ENCODE results near the gene ZNF2.

The ZNF2 gene

DNA sequence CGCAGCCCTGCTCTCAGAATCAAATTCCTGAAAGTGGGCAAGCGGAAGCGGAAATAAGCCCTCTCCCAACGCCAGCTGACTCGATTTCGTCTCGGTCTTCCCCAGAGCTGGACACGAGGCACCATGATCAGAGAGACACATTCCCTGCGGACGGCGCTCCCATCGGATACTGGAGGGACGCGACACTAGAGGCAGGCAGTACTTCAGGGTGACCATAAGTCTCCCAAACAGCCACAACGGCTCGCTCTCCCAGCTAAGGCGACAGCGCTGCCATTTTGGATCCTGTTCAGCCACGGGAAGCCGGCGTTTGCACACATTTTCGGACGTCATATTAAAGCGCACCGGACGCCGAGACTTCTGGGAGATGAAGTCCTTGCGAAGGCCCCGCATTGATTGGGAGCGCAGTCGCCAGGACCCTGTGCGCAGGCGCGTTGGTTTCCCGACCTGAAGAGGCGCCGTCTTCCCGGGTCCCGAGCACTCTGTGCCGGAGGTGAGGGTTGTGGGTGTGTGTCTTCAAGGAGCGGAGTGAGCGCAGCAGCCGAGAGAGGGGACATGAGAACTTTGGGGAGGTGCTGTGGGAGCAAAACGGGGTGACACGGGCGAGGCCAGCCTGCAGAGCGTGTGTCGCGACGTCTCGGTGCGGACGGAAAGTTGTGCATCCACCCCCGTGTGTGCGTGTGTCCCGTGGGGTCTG is at the start of gene ZNF2:
TSS of gene ZNF2 (plus strand) at position 439 of the 694 bp plus-strand sequence. CDS start 10,418 bp downstream, outside the sequence.
- peak; percentile 95 for DNase-seq (ENCODE audit: low read depth)

DNA sequence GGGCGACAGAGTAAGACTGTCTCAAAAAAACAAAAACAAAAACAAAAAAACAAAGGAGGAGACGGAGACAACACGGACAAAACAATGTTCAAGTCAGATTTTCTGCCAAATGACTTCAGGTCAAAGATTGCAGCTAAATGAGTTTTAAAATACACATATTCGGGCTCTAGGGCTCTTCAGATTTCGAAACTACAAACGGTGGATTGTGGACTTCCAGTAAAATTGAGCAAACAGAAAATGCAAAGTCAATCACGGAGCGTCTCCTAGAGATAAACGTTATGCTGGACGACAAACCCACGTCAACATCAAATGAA is 44.6 kb upstream of the ZNF2 start:
- no peak for DNase-seq (ENCODE audit: low read depth)

DNA sequence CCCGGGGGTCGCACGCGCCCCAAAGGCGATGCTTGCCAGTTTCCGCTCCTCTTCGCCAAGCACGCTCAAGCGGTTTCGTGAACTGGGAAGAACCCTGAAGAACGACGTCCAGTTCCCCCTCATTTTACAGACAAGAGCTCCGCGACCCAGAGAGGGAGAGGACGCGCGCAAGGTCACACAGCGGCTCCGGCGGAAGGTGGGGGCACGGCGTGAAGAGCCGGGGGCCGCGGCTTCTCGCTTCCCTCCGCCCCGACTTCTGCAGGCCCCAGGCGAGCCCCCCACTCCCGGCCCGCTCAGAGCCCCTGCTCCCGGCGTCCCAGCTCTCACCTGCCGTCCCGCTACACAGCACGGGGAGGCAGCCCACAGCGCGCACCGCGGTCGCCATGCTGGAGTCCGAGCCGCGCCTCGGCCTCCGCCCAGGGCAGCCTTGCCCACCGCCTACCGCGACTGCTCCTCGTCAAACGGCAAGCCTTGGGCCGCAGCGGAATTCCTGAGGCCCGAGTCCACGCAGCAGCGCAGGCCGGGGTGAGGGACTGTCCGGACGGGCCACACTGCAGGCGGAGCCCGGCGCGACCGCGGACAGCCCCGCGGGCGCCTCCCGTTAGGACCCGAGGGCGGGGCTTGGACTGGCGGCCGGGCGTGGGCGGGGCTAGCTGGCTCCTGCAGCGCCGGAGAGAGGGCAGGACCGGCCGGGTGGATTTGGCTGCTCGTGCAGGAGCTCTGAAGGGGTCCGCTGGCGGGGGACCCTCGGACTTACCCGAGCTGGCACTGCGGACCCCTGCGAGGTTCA is 44.0 kb upstream of the ZNF2 start, which contains the start of gene MRPS5:
TSS of gene MRPS5 (minus strand) at position 402 of the 790 bp plus-strand sequence. CDS start at position 385, 17 bp downstream.
- DNase-seq (ENCODE audit: low read depth) = peak; percentile 78

DNA sequence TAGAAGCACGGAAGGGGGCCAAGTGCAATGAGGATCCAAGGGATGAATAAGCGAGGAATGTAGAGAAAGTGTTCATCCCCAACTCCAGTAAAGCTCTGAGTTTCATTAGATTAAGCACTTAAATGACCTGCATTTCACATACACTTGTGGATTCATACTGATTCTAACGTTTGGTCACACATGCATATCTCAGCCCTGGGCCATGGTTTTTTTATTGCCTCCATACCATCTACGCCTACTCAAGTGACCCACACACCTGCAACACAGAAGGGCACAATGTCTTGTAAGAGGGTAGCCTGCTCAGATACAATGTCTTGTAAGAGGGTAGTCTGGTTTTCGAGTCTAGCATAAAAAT is 43.4 kb upstream of the ZNF2 start:
- no peak for DNase-seq (ENCODE audit: low read depth)

DNA sequence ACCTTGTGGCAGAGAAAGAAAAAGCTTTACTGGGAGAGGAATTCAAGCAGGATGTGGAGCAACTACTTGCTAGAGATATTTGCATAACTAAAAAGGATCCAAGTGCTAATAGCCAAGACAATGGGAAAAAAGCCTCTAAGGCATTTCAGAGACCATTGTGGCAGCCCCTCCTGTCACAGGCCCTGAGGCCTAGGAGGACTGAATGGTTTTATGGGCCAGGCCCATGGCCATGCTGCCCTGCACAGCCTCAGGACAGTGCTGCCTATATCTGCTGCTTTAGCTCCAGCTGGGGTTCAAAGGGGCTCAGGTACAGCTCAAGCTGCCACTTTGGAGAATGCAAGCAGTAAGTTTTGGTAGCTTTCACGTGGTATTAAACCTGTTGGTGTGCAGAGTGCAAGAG is 26.9 kb upstream of the ZNF2 start:
- DNase-seq (ENCODE audit: low read depth) = no peak

DNA sequence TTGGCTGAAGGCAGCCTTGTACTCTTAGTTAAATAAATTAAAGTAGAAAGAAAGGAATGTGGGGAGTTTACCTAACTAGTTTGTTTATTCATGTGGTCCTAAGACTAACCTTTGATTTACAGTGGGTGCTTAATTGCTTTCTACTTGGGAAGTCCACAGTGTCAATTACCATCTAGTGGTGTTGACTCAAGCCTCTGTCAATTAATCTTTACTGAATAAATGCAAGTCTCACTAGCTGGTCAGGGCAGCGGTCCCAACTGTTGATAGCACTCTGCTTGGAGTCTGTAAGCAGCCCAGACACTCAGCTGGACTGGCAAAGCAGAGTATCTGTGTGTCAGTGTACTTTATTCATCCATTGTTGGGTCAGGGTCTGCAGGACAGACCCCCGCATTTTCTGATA is 21.8 kb upstream of the ZNF2 start:
- no peak for DNase-seq (ENCODE audit: low read depth)

DNA sequence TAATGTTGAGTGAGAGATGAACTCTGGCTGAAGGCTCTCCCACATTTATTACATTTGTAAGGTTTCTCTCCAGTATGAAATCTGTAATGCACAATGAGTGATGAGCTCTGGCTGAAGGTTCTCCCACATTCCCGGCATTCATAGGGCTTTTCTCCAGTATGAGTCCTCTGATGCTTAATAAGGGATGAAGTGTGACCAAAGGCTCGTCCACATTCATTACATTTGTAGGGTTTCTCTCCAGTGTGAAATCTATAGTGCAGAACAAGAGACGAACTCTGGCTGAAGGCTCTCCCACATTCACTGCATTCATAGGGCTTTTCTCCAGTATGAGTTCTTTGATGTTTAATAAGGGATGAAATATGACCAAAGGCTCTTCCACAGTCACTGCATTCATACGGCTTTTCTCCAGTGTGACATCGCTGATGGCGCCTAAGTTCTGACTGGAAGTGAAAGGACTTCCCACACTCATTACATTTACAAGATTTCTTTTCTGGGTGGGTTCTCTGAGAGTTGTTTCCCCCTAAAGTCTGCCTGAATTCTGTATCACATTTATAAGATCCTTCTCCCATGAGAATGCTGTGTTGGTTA is 16.1 kb upstream of the ZNF2 start:
- no peak for DNase-seq (ENCODE audit: low read depth)

DNA sequence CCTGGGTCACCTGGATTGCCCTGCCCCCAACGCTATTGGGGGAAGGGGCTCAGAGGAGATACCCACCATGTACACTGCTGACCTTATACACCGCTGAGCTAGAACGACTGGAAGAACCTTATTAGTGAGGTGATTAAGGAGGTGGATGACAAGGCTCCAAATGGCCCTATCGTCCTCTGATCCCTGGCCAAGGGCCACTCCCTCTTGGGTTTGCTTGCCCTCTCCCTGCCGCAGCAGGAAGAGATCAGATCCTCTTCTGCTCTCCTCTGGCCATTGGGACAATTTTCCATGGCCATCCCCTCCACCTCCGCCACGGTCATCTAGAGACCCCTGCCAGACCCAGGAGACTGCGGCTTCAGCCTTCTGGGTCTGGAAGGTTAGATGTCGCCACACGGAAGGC is 7.2 kb upstream of the ZNF2 start:
- DNase-seq (ENCODE audit: low read depth) = no peak

DNA sequence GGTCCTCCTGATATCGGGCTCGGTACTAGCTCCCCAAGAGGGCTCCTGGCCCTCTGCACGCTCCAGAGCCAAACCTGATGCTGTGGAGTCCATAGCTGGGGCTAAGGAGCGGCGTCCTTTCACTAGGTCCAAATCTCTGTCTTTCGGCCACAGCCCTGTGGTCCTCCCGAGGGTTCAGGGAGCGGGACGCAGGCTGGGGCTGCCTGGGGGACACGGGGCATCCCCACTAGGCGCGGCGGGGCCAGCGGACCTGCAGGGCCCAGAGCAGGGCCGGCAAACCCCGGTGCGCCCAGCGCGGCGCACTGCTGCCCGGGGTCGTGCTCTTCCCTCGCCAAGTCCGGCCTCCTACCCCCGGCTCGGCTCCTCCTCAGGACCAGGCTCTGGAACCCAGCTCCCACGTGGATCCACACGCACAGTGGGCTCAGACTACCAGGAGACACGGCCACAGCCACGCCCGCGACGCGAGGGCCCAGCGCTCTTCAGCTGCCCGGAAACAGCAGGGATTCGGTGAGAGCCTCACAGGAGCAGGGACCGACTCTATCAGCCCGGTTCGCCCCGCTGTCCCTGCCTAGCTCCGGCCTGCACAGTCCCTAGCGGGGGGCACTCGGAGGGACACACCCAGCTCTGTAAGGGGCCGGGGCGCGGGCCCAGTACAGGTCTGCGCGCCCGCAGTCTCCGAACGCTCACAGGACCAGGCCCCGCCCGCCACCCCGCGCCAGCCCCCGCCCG is 6.6 kb upstream of the ZNF2 start:
- no peak for DNase-seq (ENCODE audit: low read depth)

DNA sequence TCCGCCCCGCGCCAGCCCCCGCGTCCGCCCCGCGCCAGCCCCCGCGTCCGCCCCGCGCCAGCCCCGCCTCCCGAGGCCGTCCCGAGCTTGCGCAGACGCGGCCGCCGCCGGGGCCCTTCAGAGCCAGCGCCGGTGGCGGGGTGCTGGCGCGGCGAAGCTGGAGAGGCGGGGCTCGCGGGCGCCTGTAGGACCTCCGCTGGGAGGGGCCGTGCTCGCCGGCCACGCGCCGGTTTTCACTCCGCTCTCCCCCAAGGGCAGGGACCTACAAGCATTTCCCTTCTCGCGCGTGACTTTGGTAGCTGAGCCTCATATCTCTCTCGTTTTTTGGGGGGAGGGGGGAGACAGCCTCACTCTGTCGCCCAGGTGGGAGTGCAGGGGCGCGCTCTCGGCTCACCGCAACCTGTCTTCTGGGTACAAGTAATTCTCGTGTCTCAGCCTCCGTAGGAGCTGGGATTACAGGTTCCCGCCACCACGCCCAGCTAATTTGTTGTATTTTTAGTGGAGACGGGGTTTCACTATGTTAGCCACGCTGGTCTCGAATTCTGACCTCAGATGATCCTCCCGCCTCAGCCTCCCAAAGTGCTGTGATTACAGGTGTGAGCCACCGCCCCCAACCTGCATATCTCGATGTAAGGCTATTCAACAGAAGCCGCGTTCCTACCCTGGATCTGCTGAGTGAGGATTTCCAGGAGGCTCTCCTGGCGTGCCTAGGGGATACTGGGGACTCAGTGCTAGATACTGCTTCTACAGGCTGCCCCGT is 5.7 kb upstream of the ZNF2 start, which contains the start of gene ZNF514:
TSS of gene ZNF514 (minus strand) at position 159 of the 760 bp plus-strand sequence. CDS start 6,595 bp downstream, outside the sequence.
- peak; percentile 69 for DNase-seq (ENCODE audit: low read depth)

DNA sequence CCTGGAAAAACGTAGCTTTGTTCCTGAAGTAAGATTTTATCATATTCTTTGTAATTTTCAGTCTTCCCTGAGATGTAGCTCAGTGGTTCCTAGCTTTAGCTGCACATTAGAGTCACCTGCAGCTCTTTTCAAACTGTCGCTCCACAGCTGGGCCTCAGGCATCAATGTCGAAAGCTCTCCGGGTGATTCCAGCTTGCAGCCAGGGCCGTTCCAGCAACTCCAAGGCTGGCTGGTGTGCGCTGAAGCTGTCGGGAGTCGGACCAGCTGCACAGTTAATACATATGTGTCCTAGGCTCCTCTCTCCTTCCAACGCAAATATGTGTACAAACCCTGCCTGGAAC is 609 bp upstream of the ZNF2 start:
- DNase-seq (ENCODE audit: low read depth) = no peak

DNA sequence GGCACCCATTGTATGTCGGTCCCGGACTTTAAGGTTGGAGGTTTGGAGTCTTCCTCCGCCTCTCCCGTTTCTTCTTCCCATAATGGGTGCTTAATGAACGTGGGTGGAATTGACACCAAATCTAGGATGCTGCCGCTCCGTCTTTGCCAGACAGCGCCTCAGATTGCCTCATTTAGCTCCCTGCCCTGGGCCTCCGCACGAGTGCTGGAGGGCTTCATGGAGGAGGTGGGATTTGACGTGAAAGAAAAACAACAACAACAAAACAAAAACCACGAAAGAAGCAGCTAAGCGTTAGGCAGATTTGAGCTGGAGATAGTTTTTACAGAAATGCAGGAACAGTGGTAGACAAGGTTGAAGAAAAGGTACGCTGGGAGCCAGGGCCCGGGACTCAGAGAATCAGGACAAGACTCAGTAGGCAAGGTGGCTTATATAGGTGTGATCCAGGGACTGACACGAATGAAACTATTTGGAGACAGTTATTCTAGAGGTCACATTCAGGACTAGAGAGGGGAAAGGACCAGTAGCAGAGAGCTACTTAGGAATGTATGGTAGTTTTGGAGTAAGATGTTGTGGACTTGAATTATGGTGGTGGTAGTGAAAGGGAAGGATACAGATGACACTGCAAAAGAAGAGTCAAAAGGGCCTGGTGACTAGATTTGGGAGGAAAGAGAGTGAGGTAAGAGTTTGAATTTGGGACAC is 605 bp downstream of the ZNF2 start:
- DNase-seq (ENCODE audit: low read depth) = no peak

DNA sequence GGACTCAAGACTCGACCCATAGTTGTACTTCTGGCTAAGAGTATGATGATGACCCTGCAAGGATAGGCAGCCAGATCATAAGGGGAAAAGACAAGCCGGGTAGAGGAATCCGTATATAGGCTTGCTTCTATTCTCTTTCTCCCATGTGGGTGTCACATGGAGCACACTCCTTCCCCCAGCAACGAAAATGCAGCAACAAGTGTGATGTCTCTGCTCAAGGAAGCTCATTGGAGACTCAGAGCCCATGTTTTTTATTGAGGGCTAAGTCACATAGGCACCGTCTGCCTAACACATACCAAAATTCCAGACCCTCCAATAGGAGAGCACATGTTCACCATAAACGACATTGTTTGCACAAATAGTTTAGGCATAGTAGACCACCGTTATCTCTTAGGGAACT is 6.3 kb downstream of the ZNF2 start:
- no peak for DNase-seq (ENCODE audit: low read depth)

DNA sequence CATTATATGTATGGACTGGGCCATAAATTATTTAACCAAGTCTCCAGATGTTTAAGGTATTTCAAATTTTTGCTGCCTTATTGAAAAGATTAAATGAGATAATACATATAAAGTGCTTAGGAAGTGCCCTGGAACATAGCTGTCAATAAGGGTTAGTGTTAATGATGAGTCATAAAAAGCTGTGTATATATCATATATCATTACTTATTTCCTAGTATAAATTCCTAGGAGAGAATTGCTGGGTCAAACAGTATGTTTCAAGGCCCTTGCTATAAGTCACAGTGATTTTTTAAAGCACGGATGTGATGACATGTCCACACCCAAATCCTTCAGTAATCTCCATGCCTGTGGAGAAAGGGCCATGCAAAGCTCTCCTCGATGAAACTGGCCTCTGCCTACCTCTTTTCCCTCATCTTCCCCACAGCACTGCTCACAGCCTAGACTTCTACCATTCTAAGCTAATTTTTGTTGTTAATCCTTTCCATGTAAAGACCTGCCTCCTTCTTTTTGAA is 8.5 kb downstream of the ZNF2 start:
- no peak for DNase-seq (ENCODE audit: low read depth)

DNA sequence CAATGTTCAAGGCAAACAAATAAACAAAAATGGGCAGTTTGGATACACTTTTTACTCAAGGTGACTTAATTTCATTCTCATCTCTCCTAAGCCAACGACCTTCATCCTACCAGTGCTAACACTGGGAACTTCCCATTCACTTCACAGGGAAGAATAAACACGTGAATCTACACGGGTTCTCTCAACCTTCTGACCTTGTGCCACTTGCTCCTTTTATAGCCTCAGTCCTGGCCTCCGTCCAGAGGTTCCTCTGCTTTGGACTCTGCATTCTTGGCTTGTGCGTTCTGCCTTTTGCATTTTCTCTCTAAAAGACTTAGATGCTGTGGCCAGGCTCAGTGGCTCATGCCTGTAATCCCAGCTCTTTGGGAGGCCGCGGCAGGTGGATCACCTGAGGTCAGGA is 13.8 kb downstream of the ZNF2 start:
- no peak for DNase-seq (ENCODE audit: low read depth)

DNA sequence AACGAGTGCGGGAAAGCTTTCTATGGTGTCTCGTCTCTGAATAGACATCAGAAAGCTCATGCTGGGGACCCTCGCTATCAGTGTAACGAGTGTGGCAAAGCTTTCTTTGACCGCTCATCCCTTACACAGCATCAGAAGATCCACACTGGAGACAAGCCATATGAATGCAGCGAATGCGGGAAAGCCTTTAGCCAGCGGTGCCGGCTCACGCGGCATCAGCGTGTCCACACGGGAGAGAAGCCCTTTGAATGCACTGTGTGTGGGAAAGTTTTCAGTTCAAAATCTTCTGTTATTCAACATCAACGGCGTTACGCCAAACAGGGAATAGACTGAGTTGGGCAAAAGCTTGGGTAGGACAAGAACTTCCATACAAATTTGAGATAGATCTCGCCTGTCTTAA is 16.2 kb downstream of the ZNF2 start:
- no peak for DNase-seq (ENCODE audit: low read depth)

DNA sequence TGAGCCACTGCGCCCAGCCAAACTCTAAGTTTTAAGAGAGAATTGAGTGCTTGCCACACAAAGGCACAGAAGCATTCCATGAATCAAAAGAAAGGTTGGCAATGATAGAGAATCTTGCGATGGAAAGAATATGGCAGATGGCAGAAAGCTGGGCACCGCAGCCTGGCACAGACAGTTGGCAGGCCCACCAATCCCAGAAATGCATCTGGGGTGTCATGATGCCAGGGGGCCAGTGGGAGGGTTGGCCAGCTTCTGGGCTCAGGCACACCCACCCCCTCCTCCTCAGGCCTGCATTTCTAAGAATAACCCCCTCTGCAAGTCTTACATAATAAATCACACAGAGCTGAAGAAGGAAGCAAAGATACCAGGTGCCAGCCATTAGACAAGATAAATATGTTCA is 19.6 kb downstream of the ZNF2 start:
- no peak for DNase-seq (ENCODE audit: low read depth)

DNA sequence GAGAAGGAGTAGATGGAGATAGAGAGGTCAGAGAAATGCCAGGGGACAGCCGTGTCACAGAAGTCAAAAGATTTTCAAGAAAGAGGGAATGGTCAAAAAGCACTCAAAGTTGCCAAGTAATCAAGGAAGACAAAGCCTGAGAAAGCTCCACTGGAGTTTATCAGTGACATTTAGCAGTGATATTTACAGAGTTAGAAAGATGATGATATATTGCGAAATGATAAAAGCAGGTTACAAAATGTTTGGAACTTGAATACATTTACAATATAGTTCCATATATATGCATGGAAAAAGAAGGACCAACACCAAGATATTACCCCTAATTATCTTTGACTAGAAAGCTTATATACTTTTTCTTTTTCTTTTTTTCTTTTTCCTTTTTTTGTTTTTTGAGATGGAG is 20.4 kb downstream of the ZNF2 start:
- DNase-seq (ENCODE audit: low read depth) = no peak

DNA sequence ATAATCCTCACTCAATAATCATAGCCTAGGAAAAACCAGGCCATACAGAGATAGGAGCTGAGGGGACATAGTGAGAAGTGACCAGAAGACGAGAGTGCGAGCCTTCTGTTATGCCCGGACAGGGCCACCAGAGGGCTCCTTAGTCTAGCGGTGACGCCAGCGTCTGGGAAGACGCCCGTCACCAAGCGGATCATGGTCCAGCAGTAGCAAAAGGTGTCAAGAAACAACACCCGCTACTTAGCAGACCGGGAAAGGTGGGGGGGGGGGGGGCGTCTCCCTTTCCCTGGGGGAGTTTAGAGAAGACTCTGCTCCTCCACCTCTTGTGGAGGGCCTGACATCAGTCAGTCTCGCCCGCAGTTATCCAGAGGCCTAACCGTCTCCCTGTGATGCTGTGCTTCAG is 27.3 kb downstream of the ZNF2 start:
- peak; percentile 6 for DNase-seq (ENCODE audit: low read depth)

DNA sequence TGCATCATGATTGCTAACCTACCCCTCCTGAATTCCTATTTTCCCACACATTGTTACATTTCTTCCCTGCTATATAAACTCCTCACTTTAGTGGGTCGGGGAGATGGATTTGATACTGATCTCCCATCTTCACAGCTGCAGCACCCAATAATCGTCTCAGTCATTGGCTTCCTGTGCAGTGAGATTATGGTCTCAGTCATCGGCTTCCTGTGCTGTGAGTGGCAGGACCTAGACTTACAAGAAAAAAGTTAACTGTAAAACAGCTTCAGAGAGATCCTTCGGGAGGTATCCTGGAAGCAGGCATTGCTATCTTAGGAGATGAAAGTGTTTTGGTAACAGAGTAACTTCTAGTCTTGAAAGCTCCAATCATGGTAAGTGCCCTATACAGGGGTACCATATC is 38.3 kb downstream of the ZNF2 start:
- DNase-seq (ENCODE audit: low read depth) = no peak

DNA sequence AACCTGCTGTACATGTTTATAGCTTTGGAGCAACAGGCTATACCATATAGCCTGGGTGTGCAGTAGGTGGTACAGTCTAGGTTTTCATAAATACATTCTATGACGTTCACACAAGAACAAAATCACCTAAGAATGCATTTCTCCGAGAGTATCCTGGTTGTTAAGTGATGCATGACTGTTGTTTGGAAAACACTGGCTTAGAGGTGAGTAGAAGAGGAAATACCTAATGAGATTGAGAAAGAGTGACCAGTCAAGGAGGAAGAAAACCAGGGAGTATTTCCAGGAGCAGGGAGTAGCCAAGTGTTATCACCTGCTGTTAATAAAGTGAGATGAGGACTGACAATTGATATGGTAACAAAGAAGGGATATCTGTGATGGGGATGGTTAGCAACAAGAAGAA is 38.8 kb downstream of the ZNF2 start:
- DNase-seq (ENCODE audit: low read depth) = no peak
